SU-DHL-6 (cell line): Measurements from ENCODE around the gene TCEAL8.
A peak's percentile ranks its signal among the peaks of the same experiment; 100 is the strongest.

Experiments
- H2AFZ ChIP-seq: fragments of 200-600 bp; sonication (generic); 2 replicates; pipeline ENCODE4 v1.6.1; 2014; ENCODE audit warnings: low read depth, mild to moderate bottlenecking, moderate library complexity, mixed read lengths, antibody characterized with exemption, low read length; ENCODE audit not compliant: severe bottlenecking
- H3F3A ChIP-seq: fragments of 200-600 bp; shearing (Covaris generic); 2 replicates; pipeline ENCODE4 v1.6.0; 2016; ENCODE audit warnings: antibody characterized with exemption, mild to moderate bottlenecking; ENCODE audit not compliant: insufficient read depth
- H3K27ac ChIP-seq: fragments of 200-600 bp; sonication (generic); 2 replicates; pipeline ENCODE4 v1.5.1; 2016; ENCODE audit warnings: low read depth, mild to moderate bottlenecking, low read length, moderate library complexity, mixed read lengths
- H3K27me3 ChIP-seq: fragments of 200-600 bp; sonication (generic), shearing (Covaris generic); 2 replicates; pipeline ENCODE4 v1.6.0; 2014; ENCODE audit warnings: mild to moderate bottlenecking, low read length
- H3K36me3 ChIP-seq: fragments of 200-600 bp; sonication (generic); 2 replicates; pipeline ENCODE4 v1.6.1; 2014; ENCODE audit warnings: mild to moderate bottlenecking, low read length, mixed read lengths
- H3K4me2 ChIP-seq: fragments of 300-600, 200-600 bp; shearing (Covaris generic), sonication (generic); 2 replicates; pipeline ENCODE4 v1.6.0; 2014; ENCODE audit warnings: low read length, low read depth, mild to moderate bottlenecking; ENCODE audit not compliant: poor library complexity, severe bottlenecking
- H3K4me3 ChIP-seq: fragments of 200-600 bp; sonication (generic); 2 replicates; pipeline ENCODE4 v1.5.1; 2014; ENCODE audit warnings: antibody characterized with exemption, low read length, mild to moderate bottlenecking, mixed read lengths; ENCODE audit not compliant: insufficient read depth, poor library complexity, severe bottlenecking
- H3K79me2 ChIP-seq: fragments of 200-600 bp; sonication (generic); 2 replicates; pipeline ENCODE4 v1.6.1; 2014; ENCODE audit warnings: mild to moderate bottlenecking, low read length, moderate library complexity; ENCODE audit not compliant: insufficient read depth
- H3K9ac ChIP-seq: fragments of 200-600 bp; sonication (generic); 2 replicates; pipeline ENCODE4 v1.7.0; 2014; ENCODE audit warnings: mild to moderate bottlenecking, low read length
- H3K9me2 ChIP-seq: fragments of 200-600 bp; sonication (generic); replicated peaks from 2 replicates; pipeline ENCODE4 v1.6.1; 2014; ENCODE audit warnings: low read length; ENCODE audit not compliant: insufficient read depth
- H3K9me3 ChIP-seq: fragments of 200-600 bp; sonication (generic); 2 replicates; pipeline ENCODE4 v1.6.1; 2014; ENCODE audit warnings: low read length, mixed read lengths; ENCODE audit not compliant: insufficient read depth
- H4K20me1 ChIP-seq: fragments of 200-600 bp; sonication (generic); 2 replicates; pipeline ENCODE4 v1.6.1; 2014; ENCODE audit warnings: low read depth, mild to moderate bottlenecking, antibody characterized with exemption, low read length, moderate library complexity, mixed read lengths
- EZH2phosphoT487 ChIP-seq: fragments of 200-600 bp; sonication (generic), shearing (Covaris generic); conservative IDR thresholded peaks from 2 replicates; pipeline ENCODE4 v1.6.1; 2018; ENCODE audit warnings: mild to moderate bottlenecking, antibody characterized with exemption, low read length, moderate library complexity, mixed read lengths
- TF ChIP-seq, protein P1 (sequence below): fragments of 200-600 bp; sonication (generic); IDR thresholded peaks from one replicate; pipeline ENCODE4 v1.5.1; 2017; ENCODE audit warnings: antibody characterized with exemption, mild to moderate bottlenecking, low read length, moderate library complexity; ENCODE audit not compliant: insufficient read depth, poor library complexity, severe bottlenecking

TCEAL8 gene, protein sequence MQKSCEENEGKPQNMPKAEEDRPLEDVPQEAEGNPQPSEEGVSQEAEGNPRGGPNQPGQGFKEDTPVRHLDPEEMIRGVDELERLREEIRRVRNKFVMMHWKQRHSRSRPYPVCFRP

DNA sequence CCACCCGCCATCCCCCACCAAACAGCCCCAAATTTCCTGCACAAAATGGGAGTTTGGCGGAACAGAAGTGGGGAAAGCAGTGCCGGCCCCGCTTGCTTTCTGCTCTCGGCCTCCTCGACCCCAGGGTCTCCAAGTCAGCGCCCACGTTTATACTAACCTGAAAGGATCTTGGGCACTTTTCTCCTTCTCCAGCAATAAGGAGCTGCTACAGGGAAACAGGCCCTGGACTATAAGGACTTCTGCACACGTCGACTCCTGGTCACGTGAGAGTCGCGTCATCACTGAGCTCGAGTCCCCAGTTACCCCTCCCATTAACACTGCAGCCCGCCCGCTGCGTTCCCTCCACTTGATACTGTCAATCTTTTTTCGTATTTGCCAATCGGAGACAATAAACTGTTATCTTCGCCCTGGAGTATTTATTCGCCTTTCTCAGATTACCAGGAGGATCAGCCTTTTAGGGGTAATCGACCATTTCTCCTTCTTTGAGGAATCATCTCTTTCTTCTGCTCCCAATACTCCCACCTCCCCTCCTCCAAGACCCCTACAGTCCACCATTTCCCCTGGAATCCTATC, at the start of gene TCEAL8:
Gene TCEAL8, minus strand, starts transcription at position 235 of the 573 bp plus-strand sequence. CDS start 1,176 bp downstream, outside the sequence.
- no peaks in the 10 kb centered on the region for H4K20me1 ChIP-seq
- peak within 1 kb of the TSS; percentile 81 for H3K4me3 ChIP-seq
- peak within 1 kb of the TSS; percentile 75 for H3K9ac ChIP-seq

DNA sequence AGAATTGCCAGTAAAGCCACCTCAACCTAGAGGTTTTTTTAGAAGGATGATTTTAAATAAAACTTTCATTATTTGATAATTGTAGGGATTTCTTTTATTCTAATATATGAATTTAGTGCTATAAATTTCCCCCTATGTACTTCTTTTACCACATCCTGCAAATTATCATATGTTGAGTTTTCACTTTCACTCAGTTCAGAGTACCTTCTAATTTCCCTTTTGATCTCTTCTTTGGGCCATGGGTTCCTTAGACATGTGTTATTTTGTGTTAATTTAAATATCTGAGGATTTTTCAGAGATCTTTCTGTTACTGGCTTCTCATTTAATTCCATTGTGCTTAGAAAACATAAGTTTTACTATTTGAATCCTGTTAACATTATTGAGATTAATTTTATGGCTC, 49.8 kb upstream of the TCEAL8 start:
- Histone ChIP-seq H2AFZ (no peak overlapping the region), H4K20me1 (no peaks in the 10 kb centered on the region), H3K36me3 (no peaks in the 10 kb centered on the region), H3K27ac (no peak overlapping the region), H3K9ac (no peak overlapping the region), H3K9me3 (no peaks in the 10 kb centered on the region), H3F3A (no peaks in the 10 kb centered on the region), H3K79me2 (no peaks in the 10 kb centered on the region), H3K9me2 (no peaks in the 10 kb centered on the region), H3K4me3 (no peak overlapping the region), H3K4me2 (no peak overlapping the region), H3K27me3 (no peaks in the 10 kb centered on the region)
- TF ChIP-seq, protein P1, sequence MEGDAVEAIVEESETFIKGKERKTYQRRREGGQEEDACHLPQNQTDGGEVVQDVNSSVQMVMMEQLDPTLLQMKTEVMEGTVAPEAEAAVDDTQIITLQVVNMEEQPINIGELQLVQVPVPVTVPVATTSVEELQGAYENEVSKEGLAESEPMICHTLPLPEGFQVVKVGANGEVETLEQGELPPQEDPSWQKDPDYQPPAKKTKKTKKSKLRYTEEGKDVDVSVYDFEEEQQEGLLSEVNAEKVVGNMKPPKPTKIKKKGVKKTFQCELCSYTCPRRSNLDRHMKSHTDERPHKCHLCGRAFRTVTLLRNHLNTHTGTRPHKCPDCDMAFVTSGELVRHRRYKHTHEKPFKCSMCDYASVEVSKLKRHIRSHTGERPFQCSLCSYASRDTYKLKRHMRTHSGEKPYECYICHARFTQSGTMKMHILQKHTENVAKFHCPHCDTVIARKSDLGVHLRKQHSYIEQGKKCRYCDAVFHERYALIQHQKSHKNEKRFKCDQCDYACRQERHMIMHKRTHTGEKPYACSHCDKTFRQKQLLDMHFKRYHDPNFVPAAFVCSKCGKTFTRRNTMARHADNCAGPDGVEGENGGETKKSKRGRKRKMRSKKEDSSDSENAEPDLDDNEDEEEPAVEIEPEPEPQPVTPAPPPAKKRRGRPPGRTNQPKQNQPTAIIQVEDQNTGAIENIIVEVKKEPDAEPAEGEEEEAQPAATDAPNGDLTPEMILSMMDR, result no peak
- TF ChIP-seq EZH2phosphoT487, result no peak

More for the DNA sequence above, at the start of gene TCEAL8:
- Histone ChIP-seq H3F3A (no peaks in the 10 kb centered on the region), H3K27me3 (no peaks in the 10 kb centered on the region), H3K9me2 (no peaks in the 10 kb centered on the region), H3K4me2 (peak within 1 kb of the TSS; percentile 76), H3K9me3 (no peaks in the 10 kb centered on the region), H3K36me3 (no peaks in the 10 kb centered on the region), H3K79me2 (no peaks in the 10 kb centered on the region), H3K27ac (peak within 1 kb of the TSS; percentile 44), H2AFZ (peak within 1 kb of the TSS; percentile 98)
- TF ChIP-seq, protein P1, result no peak
- no peak for TF ChIP-seq EZH2phosphoT487

DNA sequence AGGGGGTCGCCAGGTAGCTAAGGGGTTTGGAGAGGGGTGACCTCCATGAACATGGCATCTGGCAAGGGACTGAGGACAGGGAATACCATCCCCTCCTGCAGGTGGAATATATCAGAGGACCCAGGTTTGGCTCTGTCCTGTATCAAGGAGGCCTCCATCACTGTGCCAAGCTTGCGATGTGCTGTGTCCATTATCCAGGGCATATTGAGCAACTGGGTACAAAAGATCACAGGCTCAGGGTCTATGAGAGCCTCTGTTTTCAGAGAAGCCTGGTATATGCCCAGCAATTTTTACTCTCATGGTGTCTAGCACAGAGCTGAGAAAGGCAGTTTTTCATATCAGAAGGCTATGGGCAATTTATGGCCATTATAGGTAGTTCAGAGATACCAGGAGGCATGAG, 38.2 kb upstream of the TCEAL8 start:
- Histone ChIP-seq H3K27me3 (no peaks in the 10 kb centered on the region), H2AFZ (no peak overlapping the region), H3K9ac (no peak overlapping the region), H3K36me3 (no peaks in the 10 kb centered on the region), H3K4me3 (no peak overlapping the region), H3K79me2 (no peaks in the 10 kb centered on the region), H3K27ac (no peak overlapping the region), H4K20me1 (no peaks in the 10 kb centered on the region), H3K4me2 (no peak overlapping the region), H3K9me2 (no peaks in the 10 kb centered on the region), H3K9me3 (no peaks in the 10 kb centered on the region), H3F3A (no peaks in the 10 kb centered on the region)
- TF ChIP-seq, protein P1, result no peak
- TF ChIP-seq EZH2phosphoT487, result no peak
